Loucy (cell line): ENCODE data around the gene PKM.

Experiments used
- H2AFZ ChIP-seq: fragments of 200-600 bp; sonication (generic); 2 replicates; pipeline ENCODE4 v1.6.0; 2016; ENCODE audit warnings: antibody characterized with exemption, mild to moderate bottlenecking, low read length, moderate library complexity
- H3F3A ChIP-seq: fragments of 200-600 bp; 2 replicates; pipeline ENCODE4 v1.6.0; 2016; ENCODE audit warnings: antibody characterized with exemption, low read depth, mild to moderate bottlenecking
- H3K27me3 ChIP-seq: fragments of 200-600 bp; sonication (generic); 2 replicates; pipeline ENCODE4 v1.6.1; 2014; ENCODE audit warnings: low read length, mild to moderate bottlenecking; ENCODE audit not compliant: insufficient read depth, poor library complexity, severe bottlenecking
- H3K36me3 ChIP-seq: fragments of 200-600 bp; sonication (generic); 2 replicates; pipeline ENCODE4 v1.6.1; 2016; ENCODE audit warnings: low read length; ENCODE audit not compliant: insufficient read depth
- H3K4me1 ChIP-seq: fragments of 200-600 bp; sonication (generic); 2 replicates; pipeline ENCODE4 v1.5.1; 2014; ENCODE audit warnings: low read length, mild to moderate bottlenecking; ENCODE audit not compliant: insufficient read depth, poor library complexity, severe bottlenecking
- H3K4me2 ChIP-seq: fragments of 200-600 bp; sonication (generic); 2 replicates; pipeline ENCODE4 v1.6.0; 2014; ENCODE audit warnings: antibody characterized with exemption, low read length, low read depth, mild to moderate bottlenecking; ENCODE audit not compliant: poor library complexity, severe bottlenecking
- H3K4me3 ChIP-seq: fragments of 200-600 bp; sonication (generic); 2 replicates; pipeline ENCODE4 v1.5.1; 2014; ENCODE audit warnings: low read length, mild to moderate bottlenecking, mixed read lengths; ENCODE audit not compliant: poor library complexity, severe bottlenecking
- H3K79me2 ChIP-seq: fragments of 200-600 bp; sonication (generic); 2 replicates; pipeline ENCODE4 v1.6.1; 2014; ENCODE audit warnings: low read length; ENCODE audit not compliant: insufficient read depth
- H3K9ac ChIP-seq: fragments of 200-600 bp; sonication (generic); 2 replicates; pipeline ENCODE4 v1.6.0; 2014; ENCODE audit warnings: mild to moderate bottlenecking, low read depth, low read length, moderate library complexity; ENCODE audit not compliant: poor library complexity, severe bottlenecking
- H3K9me2 ChIP-seq: fragments of 200-600 bp; sonication (generic); replicated peaks from 2 replicates; pipeline ENCODE4 v1.6.1; 2016; ENCODE audit warnings: low read depth, low read length, mixed read lengths
- H3K9me3 ChIP-seq: fragments of 200-600 bp; sonication (generic); 2 replicates; pipeline ENCODE4 v1.6.1; 2014; ENCODE audit warnings: mild to moderate bottlenecking, antibody characterized with exemption, low read length, low read depth; ENCODE audit not compliant: insufficient read depth
- H4K20me1 ChIP-seq: fragments of 200-600 bp; sonication (generic); 2 replicates; pipeline ENCODE4 v1.6.0; 2014; ENCODE audit warnings: antibody characterized with exemption, low read length, mild to moderate bottlenecking; ENCODE audit not compliant: insufficient read depth, poor library complexity, severe bottlenecking
- CTCF ChIP-seq: fragments of 200-600 bp; sonication (generic); conservative IDR thresholded peaks from 2 replicates; pipeline ENCODE4 v1.5.1; 2014; ENCODE audit warnings: mild to moderate bottlenecking, antibody characterized with exemption, low read length
- EZH2phosphoT487 ChIP-seq: fragments of 200-600 bp; IDR thresholded peaks from 2 replicates; pipeline ENCODE4 v1.6.1; 2018; ENCODE audit warnings: antibody characterized with exemption, mild to moderate bottlenecking, moderate library complexity, borderline replicate concordance

Gene PKM

DNA sequence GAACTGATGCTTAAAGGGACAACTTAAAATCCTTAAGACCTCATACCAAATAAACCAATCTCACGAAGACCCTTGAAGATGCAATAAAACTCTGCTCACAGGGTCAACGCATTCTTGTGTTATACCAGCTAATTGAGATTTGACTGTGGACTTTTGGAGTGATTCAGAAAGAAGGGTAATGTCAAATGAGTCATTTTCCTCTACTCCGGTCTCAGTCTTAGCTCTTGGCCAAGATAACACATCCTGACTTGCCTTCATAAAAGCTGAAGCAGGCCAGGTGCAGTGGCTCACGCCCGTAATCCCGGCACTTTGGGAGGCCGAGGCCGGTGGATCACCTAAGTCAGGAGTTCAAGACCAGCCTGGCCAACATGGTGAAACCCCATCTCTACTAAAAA, 3.8 kb downstream of the PKM start:
- Histone ChIP-seq H3K36me3 (peaks cover 30% of the 10 kb centered on the region; the same call in 1 of the 2 replicates), H4K20me1 (peaks cover 82% of the 10 kb centered on the region), H3F3A (peaks cover 19% of the 10 kb centered on the region), H2AFZ (no peak overlapping the region), H3K79me2 (peaks cover 94% of the 10 kb centered on the region), H3K9ac (peak overlapping the region; percentile 99), H3K9me3 (no peaks in the 10 kb centered on the region), H3K4me1 (peaks cover 66% of the 10 kb centered on the region), H3K27me3 (peaks cover 10% of the 10 kb centered on the region), H3K4me2 (peak overlapping the region; percentile 83), H3K9me2 (no peaks in the 10 kb centered on the region), H3K4me3 (peak overlapping the region; percentile 95)
- no peak for TF ChIP-seq EZH2phosphoT487
- TF ChIP-seq CTCF: no peak

DNA sequence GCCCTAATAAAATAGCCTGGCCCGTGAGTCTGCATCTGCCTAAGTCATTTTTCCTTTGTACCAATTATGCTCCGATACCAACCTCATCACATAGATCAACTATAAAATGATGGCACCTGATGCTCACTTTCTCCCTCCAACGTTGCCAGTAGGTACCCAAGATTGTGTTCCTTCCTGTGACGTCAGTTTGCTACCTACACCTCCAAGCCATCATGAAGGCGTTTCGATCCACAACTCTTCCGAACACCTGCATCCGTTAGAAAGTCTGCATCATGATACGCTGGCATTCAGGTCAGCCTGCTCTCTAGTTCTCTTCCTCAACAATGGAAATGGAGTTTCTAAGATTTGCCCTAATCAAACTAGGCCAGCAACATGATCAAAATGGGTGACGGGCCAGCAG, 7.7 kb downstream of the PKM start:
- H2AFZ ChIP-seq: no peak overlapping the region
- no peaks in the 10 kb centered on the region for H3K27me3 ChIP-seq
- peaks cover 64% of the 10 kb centered on the region for H3K4me1 ChIP-seq
- H3K9ac ChIP-seq: peak overlapping the region; percentile 12
- peaks cover 94% of the 10 kb centered on the region for H4K20me1 ChIP-seq
- TF ChIP-seq EZH2phosphoT487: no peak
- TF ChIP-seq CTCF: no peak
- H3K36me3 ChIP-seq: peaks cover 66% of the 10 kb centered on the region; the same call in 1 of the 2 replicates
- H3F3A ChIP-seq: peaks cover under 1% of the 10 kb centered on the region
- no peaks in the 10 kb centered on the region for H3K9me2 ChIP-seq
- no peaks in the 10 kb centered on the region for H3K9me3 ChIP-seq
- H3K4me2 ChIP-seq: peak overlapping the region; percentile 61
- peaks cover 99% of the 10 kb centered on the region for H3K79me2 ChIP-seq
- H3K4me3 ChIP-seq: peak overlapping the region; percentile 44

GRCh38 chr15:72222393-72222792, 8.6 kb downstream of the PKM start:
- H2AFZ ChIP-seq: no peak overlapping the region
- no peaks in the 10 kb centered on the region for H3K9me2 ChIP-seq
- H3F3A ChIP-seq: no peaks in the 10 kb centered on the region
- H3K27me3 ChIP-seq: no peaks in the 10 kb centered on the region
- no peak for TF ChIP-seq CTCF
- no peak for TF ChIP-seq EZH2phosphoT487
- peaks cover 60% of the 10 kb centered on the region for H3K4me1 ChIP-seq
- H3K79me2 ChIP-seq: peaks cover 96% of the 10 kb centered on the region
- peaks cover 75% of the 10 kb centered on the region; the same call in 1 of the 2 replicates for H3K36me3 ChIP-seq
- H4K20me1 ChIP-seq: peaks cover 97% of the 10 kb centered on the region
- peak overlapping the region; percentile 44 for H3K4me3 ChIP-seq
- H3K9me3 ChIP-seq: no peaks in the 10 kb centered on the region
- H3K9ac ChIP-seq: peak overlapping the region; percentile 12
- H3K4me2 ChIP-seq: peak overlapping the region; percentile 61
